Gastrocnemius medialis (tissue), 4 donors: ENCODE data around the gene APOL4.

ENCODE experiments used
- CTCF ChIP-seq, 5 experiments: fragments of 450-650 bp in 3 of 5; fragments of 200-600 bp in 2 of 5; sonication (generic) in 2 of 5; IDR thresholded peaks in 4 of 5; conservative IDR thresholded peaks in 1 of 5; 1 replicate in 4 of 5; 2 replicates in 1 of 5; pipeline ENCODE4 v1.5.1; 2016 to 2019; ENCODE audit warnings: antibody characterized with exemption in 5 of 5, mild to moderate bottlenecking in 3 of 5, moderate library complexity in 3 of 5
- POLR2A ChIP-seq, 2 donors: fragments of 450-650 bp; IDR thresholded peaks; one replicate each; pipeline ENCODE4 v1.6.1; 2017; ENCODE audit warnings: antibody characterized with exemption in 2 of 2, mild to moderate bottlenecking in 2 of 2, moderate library complexity in 2 of 2

GRCh38 chr22:36143956-36144355 is 57.7 kb downstream of the APOL4 start:
- no peak for TF ChIP-seq CTCF (IDR thresholded peaks at IDR 0.05 in 4 of 5, conservative IDR thresholded peaks at IDR 0.05 in 1 of 5)
- no peak for TF ChIP-seq POLR2A (IDR thresholded peaks at IDR 0.05)
